Smooth muscle cell (in vitro differentiated cells): ENCODE measurements around the gene MDFI. TPM values are rescaled to one million over a fixed set of nuclear protein-coding genes. Genes with fewer than 3 reads are reported as not detected.

Source experiments
- DNase-seq: peaks from one replicate; lab custom pipeline; 2025; ENCODE audit not compliant: unreplicated experiment; lab: John Stamatoyannopoulos, UW
- H2AFZ ChIP-seq: fragments of 200-600 bp; sonication (generic); 2 replicates; pipeline ENCODE4 v1.6.0; 2016; ENCODE audit warnings: antibody characterized with exemption, low read depth, mild to moderate bottlenecking
- H3F3A ChIP-seq: fragments of 200-600 bp; sonication (generic); 2 replicates; pipeline ENCODE4 v1.6.0; 2017; ENCODE audit warnings: antibody characterized with exemption, low read depth
- H3K27ac ChIP-seq: fragments of 200-600 bp; sonication (generic); 2 replicates; pipeline ENCODE4 v1.5.1; 2016; ENCODE audit warnings: low read depth, mild to moderate bottlenecking
- H3K27me3 ChIP-seq: fragments of 200-600 bp; sonication (generic); 2 replicates; pipeline ENCODE4 v1.6.1; 2016; ENCODE audit warnings: low read depth, mild to moderate bottlenecking
- H3K36me3 ChIP-seq: fragments of 200-600 bp; sonication (generic); 2 replicates; pipeline ENCODE4 v1.5.1; 2016; ENCODE audit warnings: low read depth
- H3K4me1 ChIP-seq: fragments of 200-600 bp; sonication (generic); 2 replicates; pipeline ENCODE4 v1.5.1; 2016; ENCODE audit warnings: low read depth
- H3K4me2 ChIP-seq: fragments of 200-600 bp; sonication (generic); 2 replicates; pipeline ENCODE4 v1.6.0; 2016; ENCODE audit warnings: mild to moderate bottlenecking
- H3K4me3 ChIP-seq: fragments of 200-600 bp; sonication (generic); 2 replicates; pipeline ENCODE4 v1.5.1; 2016; ENCODE audit warnings: mild to moderate bottlenecking
- H3K79me2 ChIP-seq: fragments of 200-600 bp; sonication (generic); 2 replicates; pipeline ENCODE4 v1.6.0; 2016; ENCODE audit warnings: low read depth, mild to moderate bottlenecking
- H3K9ac ChIP-seq: fragments of 200-600 bp; sonication (generic); 2 replicates; pipeline ENCODE4 v1.6.0; 2016; ENCODE audit warnings: low read depth
- H3K9me3 ChIP-seq: fragments of 200-600 bp; sonication (generic); replicated peaks from 2 replicates; pipeline ENCODE4 v1.5.1; 2016; ENCODE audit warnings: low read depth
- H4K20me1 ChIP-seq: fragments of 200-600 bp; sonication (generic); 2 replicates; pipeline ENCODE4 v1.6.0; 2016; ENCODE audit warnings: low read depth
- WGBS: methylation state at CpG from one replicate; pipeline ENCODE4 v1.1.7; 2016; ENCODE audit warnings: low lambda C conversion rate; 5-methylcytosine and 5-hydroxymethylcytosine counted together
- polyA plus RNA-seq: library from polyadenylated mRNA; unstranded; fragments of >200 nt; fragmentation: Nextera tagmentation; extraction: Ambion mirVana; gene quantifications from 2 replicates; pipeline ENCODE4 v1.2.1, GENCODE V29; 2016
- total RNA-seq: library from RNA; depleted of rRNA; stranded (reverse); fragments of >200 nt; gene quantifications from 2 replicates; pipeline ENCODE4 v1.2.3, GENCODE V29; 2014
- TF ChIP-seq, protein P1 (sequence below): fragments of 200-600 bp; sonication (generic); IDR thresholded peaks from 2 replicates; pipeline ENCODE4 v1.5.1; 2017; ENCODE audit warnings: borderline replicate concordance, mild to moderate bottlenecking, antibody characterized with exemption; ENCODE audit not compliant: insufficient read depth, poor library complexity, severe bottlenecking

The MDFI gene
- total and polyA plus RNA-seq, 2 experiments from 2014 or later: 102 to 168 TPM

DNA sequence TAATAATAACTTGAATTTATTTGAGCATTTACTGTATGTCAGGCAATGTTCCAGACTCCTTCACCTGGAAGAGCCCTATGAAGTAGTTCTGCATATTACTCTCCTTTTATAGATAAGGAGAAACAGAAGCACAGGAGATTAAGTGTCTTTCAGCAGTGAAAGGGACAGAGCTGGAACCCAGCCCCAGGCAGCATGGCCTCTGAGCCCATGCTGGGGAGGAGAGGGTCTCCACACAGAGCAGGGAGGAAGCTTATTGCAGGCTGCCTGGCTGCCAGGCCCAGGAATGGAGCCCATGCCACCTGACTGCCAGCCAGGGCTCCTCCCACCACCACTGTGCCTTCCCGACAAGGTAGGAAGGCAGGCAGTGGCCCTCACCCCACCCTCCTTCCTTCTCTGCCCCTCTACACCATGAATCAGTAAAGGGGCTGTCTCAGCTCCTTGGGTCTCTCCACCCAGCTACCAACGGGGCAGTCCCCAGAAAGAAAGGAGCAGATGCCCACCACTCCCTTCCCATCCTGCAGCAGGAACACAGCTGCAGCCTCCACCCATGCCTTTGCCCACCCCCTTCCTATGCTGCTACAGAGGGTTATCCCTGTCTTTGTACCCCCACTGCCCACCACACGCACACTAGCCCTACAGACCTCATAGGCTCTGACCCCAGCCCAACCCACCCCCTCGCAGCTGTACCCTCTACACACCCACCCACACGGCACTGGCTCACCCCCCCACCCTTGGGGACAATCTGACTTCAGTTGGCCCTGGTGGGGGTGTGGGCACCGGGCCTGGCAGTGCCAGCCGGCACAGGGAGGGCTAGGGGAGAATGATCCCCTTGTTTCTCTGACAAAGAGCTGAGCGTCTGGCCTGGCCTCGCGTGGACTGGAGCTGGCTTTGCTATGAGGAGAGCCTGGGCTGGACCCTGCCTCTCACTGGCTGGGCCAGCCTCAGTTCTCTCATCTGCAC lies 55.3 kb downstream of the MDFI start:
- H3K9ac ChIP-seq: no peak overlapping the region
- no peak overlapping the region for H3K27ac ChIP-seq
- H3K27me3 ChIP-seq: no peaks in the 10 kb centered on the region
- H3K4me3 ChIP-seq: no peak overlapping the region
- H3F3A ChIP-seq: peaks cover 8% of the 10 kb centered on the region
- DNase-seq: no peak
- no peak overlapping the region for H3K4me2 ChIP-seq
- no peaks in the 10 kb centered on the region for H3K79me2 ChIP-seq
- H4K20me1 ChIP-seq: no peaks in the 10 kb centered on the region
- TF ChIP-seq, protein P1, sequence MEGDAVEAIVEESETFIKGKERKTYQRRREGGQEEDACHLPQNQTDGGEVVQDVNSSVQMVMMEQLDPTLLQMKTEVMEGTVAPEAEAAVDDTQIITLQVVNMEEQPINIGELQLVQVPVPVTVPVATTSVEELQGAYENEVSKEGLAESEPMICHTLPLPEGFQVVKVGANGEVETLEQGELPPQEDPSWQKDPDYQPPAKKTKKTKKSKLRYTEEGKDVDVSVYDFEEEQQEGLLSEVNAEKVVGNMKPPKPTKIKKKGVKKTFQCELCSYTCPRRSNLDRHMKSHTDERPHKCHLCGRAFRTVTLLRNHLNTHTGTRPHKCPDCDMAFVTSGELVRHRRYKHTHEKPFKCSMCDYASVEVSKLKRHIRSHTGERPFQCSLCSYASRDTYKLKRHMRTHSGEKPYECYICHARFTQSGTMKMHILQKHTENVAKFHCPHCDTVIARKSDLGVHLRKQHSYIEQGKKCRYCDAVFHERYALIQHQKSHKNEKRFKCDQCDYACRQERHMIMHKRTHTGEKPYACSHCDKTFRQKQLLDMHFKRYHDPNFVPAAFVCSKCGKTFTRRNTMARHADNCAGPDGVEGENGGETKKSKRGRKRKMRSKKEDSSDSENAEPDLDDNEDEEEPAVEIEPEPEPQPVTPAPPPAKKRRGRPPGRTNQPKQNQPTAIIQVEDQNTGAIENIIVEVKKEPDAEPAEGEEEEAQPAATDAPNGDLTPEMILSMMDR: no peak
- peaks cover 9% of the 10 kb centered on the region for H3K4me1 ChIP-seq
- H3K36me3 ChIP-seq: no peaks in the 10 kb centered on the region
- 84% methylated on average over 7 of the region's 10 CpGs for WGBS
- H2AFZ ChIP-seq: no peak overlapping the region
- H3K9me3 ChIP-seq: no peaks in the 10 kb centered on the region

DNA sequence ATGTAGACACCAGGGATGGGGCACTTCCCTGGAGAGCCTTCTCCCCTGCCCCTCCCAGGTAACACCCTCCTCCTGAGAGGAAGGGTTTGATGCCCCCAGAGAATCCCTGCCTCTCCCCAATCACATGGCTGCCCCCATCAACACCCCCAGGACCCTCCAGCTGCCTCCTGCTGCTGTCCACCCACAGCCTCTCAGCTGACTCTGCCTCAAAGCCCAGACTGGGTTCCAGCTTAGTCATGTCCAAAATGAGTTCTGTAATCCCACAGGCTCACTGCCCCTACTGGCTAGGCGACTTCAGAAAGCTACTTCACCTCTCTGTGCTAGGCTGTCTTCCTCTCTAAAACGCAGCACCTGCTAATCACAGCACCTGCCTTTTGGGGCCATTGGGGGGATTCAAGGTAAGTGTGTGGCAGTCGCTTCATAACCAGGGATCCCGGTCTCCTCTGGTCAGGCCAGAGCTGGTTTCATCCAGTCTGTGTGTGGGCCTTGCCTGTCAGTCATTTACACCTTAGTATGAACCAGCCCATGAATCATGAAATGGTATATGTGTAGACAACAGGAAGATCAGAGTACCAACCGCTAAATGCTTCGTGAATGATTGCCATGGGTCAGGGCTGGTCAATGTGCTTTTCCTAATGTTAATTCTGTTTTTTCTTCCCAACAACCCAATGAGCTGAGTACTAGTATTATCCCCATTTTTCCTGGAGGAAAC lies 56.7 kb downstream of the MDFI start:
- peaks cover 8% of the 10 kb centered on the region for H3F3A ChIP-seq
- no peaks in the 10 kb centered on the region for H3K27me3 ChIP-seq
- peaks cover 9% of the 10 kb centered on the region for H3K4me1 ChIP-seq
- WGBS: 80% methylated on average over 6 of the region's 6 CpGs
- no peaks in the 10 kb centered on the region for H3K9me3 ChIP-seq
- H3K79me2 ChIP-seq: no peaks in the 10 kb centered on the region
- H3K9ac ChIP-seq: no peak overlapping the region
- H3K4me2 ChIP-seq: no peak overlapping the region
- H2AFZ ChIP-seq: no peak overlapping the region
- no peak overlapping the region for H3K4me3 ChIP-seq
- DNase-seq: no peak
- no peak overlapping the region for H3K27ac ChIP-seq
- TF ChIP-seq, protein P1: no peak
- no peaks in the 10 kb centered on the region for H3K36me3 ChIP-seq
- H4K20me1 ChIP-seq: no peaks in the 10 kb centered on the region

DNA sequence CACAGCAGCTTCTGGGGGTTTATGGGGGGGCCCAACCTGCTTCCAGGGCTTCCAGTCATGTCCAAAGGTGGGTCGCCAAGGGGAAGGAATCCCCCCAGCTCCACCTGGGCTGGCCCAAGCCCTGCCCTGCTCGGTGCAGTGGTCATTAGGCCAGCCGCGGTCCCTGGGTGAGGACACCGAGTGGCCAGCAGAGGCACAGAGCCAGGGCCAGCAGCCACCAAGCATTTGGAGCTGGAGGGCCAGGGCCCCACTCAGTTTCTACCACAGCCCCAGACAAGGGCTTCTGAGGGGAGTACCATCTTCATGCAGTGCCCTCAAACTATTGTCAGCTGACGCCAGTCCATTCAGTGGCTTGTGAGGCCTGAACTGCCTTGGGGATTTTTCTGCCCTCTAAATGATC lies 57.6 kb downstream of the MDFI start:
- no peak overlapping the region for H3K4me2 ChIP-seq
- H3F3A ChIP-seq: peaks cover 8% of the 10 kb centered on the region
- H3K27me3 ChIP-seq: no peaks in the 10 kb centered on the region
- H2AFZ ChIP-seq: no peak overlapping the region
- no peaks in the 10 kb centered on the region for H3K9me3 ChIP-seq
- H3K79me2 ChIP-seq: no peaks in the 10 kb centered on the region
- H3K27ac ChIP-seq: no peak overlapping the region
- no peaks in the 10 kb centered on the region for H3K36me3 ChIP-seq
- WGBS: 93% methylated on average over 6 of the region's 6 CpGs
- TF ChIP-seq, protein P1: no peak
- H3K9ac ChIP-seq: no peak overlapping the region
- H3K4me3 ChIP-seq: no peak overlapping the region
- H4K20me1 ChIP-seq: no peaks in the 10 kb centered on the region
- peaks cover 9% of the 10 kb centered on the region for H3K4me1 ChIP-seq
- no peak for DNase-seq
